ENCODE data around the gene CSAD.

- TF ChIP-seq CTCF (conservative IDR thresholded peaks at IDR 0.05; ENCODE audit: low read depth, low read length) (no peak), EZH2 (IDR thresholded peaks at IDR 0.05; ENCODE audit: borderline replicate concordance, low read depth, low read length, poor library complexity, severe bottlenecking) (no peak)
These were observed 47.1 kb upstream of the CSAD start for GRCh38 chr12:53227836-53228235.
